Mucosa of descending colon (tissue), 3 donors: Measurements from ENCODE around the gene TGFB2. TPM values are rescaled to one million over a fixed set of nuclear protein-coding genes. Genes with fewer than 3 reads are reported as not detected.

Source experiments
- ATAC-seq: fragments of 200-7000 bp; cut with Tn5 transposase; one replicate; pipeline ENCODE4 v1.9.1; 2020; ENCODE audit warnings: mild to moderate bottlenecking, moderate library complexity
- DNase-seq, 3 donors: peaks; one replicate each; pipeline ENCODE4 v3.0.0-alpha.2; 2020
- H3K36me3 ChIP-seq: fragments of 200-600 bp; one replicate; pipeline ENCODE4 v1.8.0; 2021; ENCODE audit warnings: low read depth, mild to moderate bottlenecking
- H3K4me1 ChIP-seq: fragments of 200-600 bp; one replicate; pipeline ENCODE4 v1.8.0; 2021; ENCODE audit warnings: low read depth, mild to moderate bottlenecking
- H3K4me3 ChIP-seq: fragments of 200-600 bp; one replicate; pipeline ENCODE4 v1.8.0; 2021; ENCODE audit warnings: mild to moderate bottlenecking
- H3K9me3 ChIP-seq: fragments of 200-600 bp; one replicate; pipeline ENCODE4 v1.8.0; 2021; ENCODE audit warnings: mild to moderate bottlenecking
- CTCF ChIP-seq: fragments of 200-600 bp; IDR thresholded peaks from one replicate; pipeline ENCODE4 v1.8.0; 2022; ENCODE audit warnings: antibody characterized with exemption, mild to moderate bottlenecking
- intact Hi-C, 2 donors: fragments of 100-400 bp; cut with DNase I in 1 of 2; cut with micrococcal nuclease in 1 of 2; formaldehyde crosslinking; loops; one replicate each; pipeline versions ENCODE4 v1.11.0 to v1.11.1; 2022; cut with DNase I, micrococcal nuclease
- total RNA-seq, 3 donors: library from RNA; stranded (reverse); fragmentation: NEBNext Ultra II Directional in 2 of 3; extraction: Animal tissue kit (Norgen Biotek cat#: 25700) in 2 of 3; gene quantifications; one replicate each; pipeline versions ENCODE4 v1.2.1 to v1.2.4, GENCODE V29; 2021 to 2023
- donor health status: DM: no; HTN: no; CAD: no; lungs with moderate emphysema.
- donor health status: DM: no; HTN: no; CAD: no.
- donor health status: DM: no; HTN: yes; CAD: no.

TGFB2 gene
- total RNA-seq, 3 donors from 2014 or later = 0.09 to 8.5 (median 0.48) TPM

DNA sequence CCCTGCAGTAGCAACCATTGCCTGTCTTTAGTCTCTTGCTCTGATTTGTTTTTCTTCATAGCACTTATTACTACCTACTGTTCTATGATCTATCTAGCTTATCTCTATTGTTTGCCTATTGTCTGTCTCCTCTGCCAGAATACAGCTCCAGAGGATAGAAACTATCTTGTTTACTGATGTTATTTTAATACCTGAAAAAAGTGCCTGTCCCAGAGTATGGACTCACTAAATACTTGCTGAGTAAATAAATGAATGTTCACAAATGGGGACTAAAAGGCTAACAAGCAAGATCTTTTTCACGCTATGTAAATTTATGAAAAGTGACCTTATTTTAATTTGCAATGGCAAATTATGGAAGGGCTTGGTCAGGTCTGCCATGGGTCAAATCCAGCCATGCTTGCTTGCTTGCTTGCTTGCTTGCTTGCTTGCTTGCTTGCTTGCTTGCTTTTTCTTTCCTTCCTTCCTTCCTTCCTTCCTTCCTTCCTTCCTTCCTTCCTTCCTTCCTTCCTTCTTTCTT lies 145.3 kb downstream of the TGFB2 start:
- Histone ChIP-seq H3K4me1 (no peaks in the 10 kb centered on the region), H3K4me3 (no peak overlapping the region), H3K36me3 (no peaks in the 10 kb centered on the region), H3K9me3 (no peaks in the 10 kb centered on the region)
- DNase-seq (no peak), ATAC-seq (no peak)
- no peak for TF ChIP-seq CTCF
- intact Hi-C loops = no loop called here

GRCh38 chr1:218492874-218493273 lies 147.7 kb downstream of the TGFB2 start:
- intact Hi-C loops = no loop called here
- DNase-seq (no peak), ATAC-seq (no peak)
- TF ChIP-seq CTCF = no peak
- no peak overlapping the region for H3K4me3 ChIP-seq
- H3K36me3 ChIP-seq = no peaks in the 10 kb centered on the region
- H3K4me1 ChIP-seq = no peaks in the 10 kb centered on the region
- H3K9me3 ChIP-seq = no peaks in the 10 kb centered on the region

GRCh38 chr1:218493986-218494385 lies 148.8 kb downstream of the TGFB2 start:
- H3K4me3 ChIP-seq = no peak overlapping the region
- TF ChIP-seq CTCF = no peak
- H3K36me3 ChIP-seq = no peaks in the 10 kb centered on the region
- DNase-seq (no peak), ATAC-seq (no peak)
- intact Hi-C loops = no loop called here
- H3K4me1 ChIP-seq = no peaks in the 10 kb centered on the region
- H3K9me3 ChIP-seq = no peaks in the 10 kb centered on the region

Other genes with a start within 250 kb of the TGFB2 start
- gene RRP15, start 60.0 kb upstream of the TGFB2 start, total RNA-seq = 10 to 100 TPM in 2 of 3 donors, 1 to 10 TPM in 1; 9.8 to 17.7 (median 10.0) TPM